ENCODE data around the gene HPCAL4. TPM values are rescaled to one million over a fixed set of nuclear protein-coding genes. Genes with fewer than 3 reads are reported as not detected.

The HPCAL4 gene
- total and polyA plus RNA-seq, 9 of the 15 experiments (the other 6 are each of a cell fraction or from before 2014, with no cell fraction given), result 0.01 to 0.04 (median 0.04) TPM; not detected in 4

DNA sequence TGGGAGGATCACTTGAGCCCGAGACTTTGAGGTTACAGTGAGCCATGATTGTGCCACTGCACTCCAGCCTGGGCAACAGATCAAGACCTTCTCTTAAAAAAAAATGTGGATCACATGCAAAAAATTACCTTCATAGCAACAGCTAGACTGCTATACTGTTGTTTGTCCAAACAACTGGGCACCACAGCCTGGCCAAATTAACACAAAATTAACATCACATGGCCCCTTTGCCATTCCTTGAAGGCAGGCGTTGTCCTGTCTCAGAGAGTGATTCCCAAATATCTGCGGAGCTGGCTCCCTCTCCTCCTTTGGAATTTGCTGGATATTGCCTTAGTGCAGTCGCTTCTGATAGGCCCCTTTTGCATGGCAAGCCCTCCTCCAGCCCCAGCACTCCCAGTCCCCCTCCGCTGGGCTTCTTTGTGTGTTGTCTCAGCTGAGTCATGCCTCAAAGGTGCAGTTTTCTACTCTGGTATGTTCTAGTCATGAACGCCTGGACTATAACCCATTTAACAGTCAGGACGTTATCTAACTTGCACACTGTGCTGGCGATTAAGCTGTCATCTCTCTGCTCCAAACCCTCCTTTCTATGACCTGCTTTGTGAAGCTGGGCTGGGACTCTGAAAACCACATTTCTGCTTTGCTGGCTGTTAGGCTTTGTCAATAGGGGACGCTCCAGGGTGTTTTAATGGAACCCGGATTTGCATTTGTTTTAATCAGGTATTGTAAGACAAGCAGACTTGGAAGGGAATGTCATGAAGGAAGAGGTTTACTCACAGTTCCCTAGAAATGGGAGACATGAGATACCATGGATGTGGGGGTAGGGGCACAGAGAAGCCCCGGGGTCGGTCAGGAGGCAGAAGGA, 20.1 kb upstream of the HPCAL4 start (continued):
- TF ChIP-seq REST (IDR thresholded peaks at IDR 0.05; ENCODE audit: borderline replicate concordance), result peak; percentile 76
- TF ChIP-seq REST (CRISPR knock-in tag; IDR thresholded peaks at IDR 0.05; ENCODE audit: low read depth), result peak; percentile 15; the same call in 1 of the 2 replicates
- TF ChIP-seq ZNF224 (CRISPR knock-in tag; IDR thresholded peaks at IDR 0.05), result 0 out of 2 replicates have a peak, but pooled peaks have one; percentile 34
- peak; percentile 19; the same call in 1 of the 2 replicates for TF ChIP-seq NFRKB (IDR thresholded peaks at IDR 0.05; ENCODE audit: low read depth)
- TF ChIP-seq XRCC5 (IDR thresholded peaks at IDR 0.05; ENCODE audit: low read depth, low read length), result peak; percentile 73; the same call in 1 of the 2 replicates
- no peak for TF ChIP-seq PHTF2 (CRISPR knock-in tag; IDR thresholded peaks at IDR 0.05)
- TF ChIP-seq FUS (optimal IDR thresholded peaks at IDR 0.05; ENCODE audit: low read depth, low read length), result no peak
- no peak for TF ChIP-seq E2F4 (CRISPR knock-in tag; IDR thresholded peaks at IDR 0.05; ENCODE audit: low read depth)
- TF ChIP-seq HMGXB4 (CRISPR knock-in tag; IDR thresholded peaks at IDR 0.05), result no peak
- TF ChIP-seq, protein P1, sequence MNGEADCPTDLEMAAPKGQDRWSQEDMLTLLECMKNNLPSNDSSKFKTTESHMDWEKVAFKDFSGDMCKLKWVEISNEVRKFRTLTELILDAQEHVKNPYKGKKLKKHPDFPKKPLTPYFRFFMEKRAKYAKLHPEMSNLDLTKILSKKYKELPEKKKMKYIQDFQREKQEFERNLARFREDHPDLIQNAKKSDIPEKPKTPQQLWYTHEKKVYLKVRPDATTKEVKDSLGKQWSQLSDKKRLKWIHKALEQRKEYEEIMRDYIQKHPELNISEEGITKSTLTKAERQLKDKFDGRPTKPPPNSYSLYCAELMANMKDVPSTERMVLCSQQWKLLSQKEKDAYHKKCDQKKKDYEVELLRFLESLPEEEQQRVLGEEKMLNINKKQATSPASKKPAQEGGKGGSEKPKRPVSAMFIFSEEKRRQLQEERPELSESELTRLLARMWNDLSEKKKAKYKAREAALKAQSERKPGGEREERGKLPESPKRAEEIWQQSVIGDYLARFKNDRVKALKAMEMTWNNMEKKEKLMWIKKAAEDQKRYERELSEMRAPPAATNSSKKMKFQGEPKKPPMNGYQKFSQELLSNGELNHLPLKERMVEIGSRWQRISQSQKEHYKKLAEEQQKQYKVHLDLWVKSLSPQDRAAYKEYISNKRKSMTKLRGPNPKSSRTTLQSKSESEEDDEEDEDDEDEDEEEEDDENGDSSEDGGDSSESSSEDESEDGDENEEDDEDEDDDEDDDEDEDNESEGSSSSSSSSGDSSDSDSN (IDR thresholded peaks at IDR 0.05; ENCODE audit: borderline replicate concordance in 1 of 2, low read depth in 2 of 2, low read length in 2 of 2), result peak in 1 of 2 experiments; percentile 82; a peak in 1 of 4 replicates
- TF ChIP-seq HOXB6 (CRISPR knock-in tag; IDR thresholded peaks at IDR 0.05; ENCODE audit: borderline replicate concordance), result no peak
- TF ChIP-seq FOSL1 (tag; conservative IDR thresholded peaks at IDR 0.05), result peak; percentile 94
- TF ChIP-seq EHMT2 (IDR thresholded peaks at IDR 0.05), result peak; percentile 84; the same call in 1 of the 2 replicates
